ENCODE results near the gene PPTC7. TPM values are rescaled to one million over a fixed set of nuclear protein-coding genes. Genes with fewer than 3 reads are reported as not detected.

The PPTC7 gene
- total RNA-seq, 4 donors from 2014 or later, result 20.8 to 49.1 (median 23.4) TPM

DNA sequence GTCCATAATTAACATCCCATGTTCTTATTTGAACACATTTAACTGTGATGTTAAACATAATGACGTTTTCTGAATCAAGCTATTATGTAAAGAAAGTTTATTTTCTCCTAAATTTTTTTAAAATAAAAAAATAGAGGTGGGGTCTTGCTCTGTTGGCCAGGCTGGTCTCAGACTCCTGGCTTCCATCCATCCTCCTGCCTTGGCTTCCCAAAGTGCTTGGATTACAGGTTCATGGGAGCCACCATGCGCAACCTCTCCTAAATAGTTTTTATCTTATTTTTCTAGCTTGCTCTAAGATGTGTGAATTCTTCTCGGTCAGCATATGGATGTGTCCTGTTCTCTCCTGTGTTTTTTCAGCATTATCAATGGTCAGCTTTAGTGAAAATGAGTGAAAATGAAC is 77.8 kb downstream of the PPTC7 start:
- TF ChIP-seq, protein P1, sequence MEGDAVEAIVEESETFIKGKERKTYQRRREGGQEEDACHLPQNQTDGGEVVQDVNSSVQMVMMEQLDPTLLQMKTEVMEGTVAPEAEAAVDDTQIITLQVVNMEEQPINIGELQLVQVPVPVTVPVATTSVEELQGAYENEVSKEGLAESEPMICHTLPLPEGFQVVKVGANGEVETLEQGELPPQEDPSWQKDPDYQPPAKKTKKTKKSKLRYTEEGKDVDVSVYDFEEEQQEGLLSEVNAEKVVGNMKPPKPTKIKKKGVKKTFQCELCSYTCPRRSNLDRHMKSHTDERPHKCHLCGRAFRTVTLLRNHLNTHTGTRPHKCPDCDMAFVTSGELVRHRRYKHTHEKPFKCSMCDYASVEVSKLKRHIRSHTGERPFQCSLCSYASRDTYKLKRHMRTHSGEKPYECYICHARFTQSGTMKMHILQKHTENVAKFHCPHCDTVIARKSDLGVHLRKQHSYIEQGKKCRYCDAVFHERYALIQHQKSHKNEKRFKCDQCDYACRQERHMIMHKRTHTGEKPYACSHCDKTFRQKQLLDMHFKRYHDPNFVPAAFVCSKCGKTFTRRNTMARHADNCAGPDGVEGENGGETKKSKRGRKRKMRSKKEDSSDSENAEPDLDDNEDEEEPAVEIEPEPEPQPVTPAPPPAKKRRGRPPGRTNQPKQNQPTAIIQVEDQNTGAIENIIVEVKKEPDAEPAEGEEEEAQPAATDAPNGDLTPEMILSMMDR (IDR thresholded peaks at IDR 0.05), result no peak
- DNase-seq (ENCODE audit: low spot score) (no peak), ATAC-seq (ENCODE audit: low FRiP score) (no peak)

DNA sequence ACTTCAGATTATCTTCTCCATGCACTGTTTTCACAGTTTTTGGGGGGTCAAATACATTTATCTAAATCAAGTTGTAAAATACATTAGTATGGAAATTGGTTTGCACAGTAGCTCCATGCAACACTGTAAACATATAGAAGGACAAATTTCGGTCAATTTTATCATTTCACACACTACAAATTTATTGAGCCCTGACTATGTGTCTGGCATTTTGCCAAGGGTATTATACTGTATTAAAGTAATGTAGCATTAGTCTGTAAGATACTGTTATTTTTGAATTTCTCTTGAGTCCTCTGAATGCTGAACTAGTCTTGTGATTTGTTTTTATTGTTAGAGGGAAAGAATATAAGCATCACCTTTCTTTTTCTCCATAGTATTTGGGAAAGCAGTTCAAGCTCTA is 79.7 kb downstream of the PPTC7 start:
- ATAC-seq (ENCODE audit: low FRiP score), result no peak
- TF ChIP-seq, protein P1 (IDR thresholded peaks at IDR 0.05), result no peak
- no peak for DNase-seq (ENCODE audit: low spot score)

DNA sequence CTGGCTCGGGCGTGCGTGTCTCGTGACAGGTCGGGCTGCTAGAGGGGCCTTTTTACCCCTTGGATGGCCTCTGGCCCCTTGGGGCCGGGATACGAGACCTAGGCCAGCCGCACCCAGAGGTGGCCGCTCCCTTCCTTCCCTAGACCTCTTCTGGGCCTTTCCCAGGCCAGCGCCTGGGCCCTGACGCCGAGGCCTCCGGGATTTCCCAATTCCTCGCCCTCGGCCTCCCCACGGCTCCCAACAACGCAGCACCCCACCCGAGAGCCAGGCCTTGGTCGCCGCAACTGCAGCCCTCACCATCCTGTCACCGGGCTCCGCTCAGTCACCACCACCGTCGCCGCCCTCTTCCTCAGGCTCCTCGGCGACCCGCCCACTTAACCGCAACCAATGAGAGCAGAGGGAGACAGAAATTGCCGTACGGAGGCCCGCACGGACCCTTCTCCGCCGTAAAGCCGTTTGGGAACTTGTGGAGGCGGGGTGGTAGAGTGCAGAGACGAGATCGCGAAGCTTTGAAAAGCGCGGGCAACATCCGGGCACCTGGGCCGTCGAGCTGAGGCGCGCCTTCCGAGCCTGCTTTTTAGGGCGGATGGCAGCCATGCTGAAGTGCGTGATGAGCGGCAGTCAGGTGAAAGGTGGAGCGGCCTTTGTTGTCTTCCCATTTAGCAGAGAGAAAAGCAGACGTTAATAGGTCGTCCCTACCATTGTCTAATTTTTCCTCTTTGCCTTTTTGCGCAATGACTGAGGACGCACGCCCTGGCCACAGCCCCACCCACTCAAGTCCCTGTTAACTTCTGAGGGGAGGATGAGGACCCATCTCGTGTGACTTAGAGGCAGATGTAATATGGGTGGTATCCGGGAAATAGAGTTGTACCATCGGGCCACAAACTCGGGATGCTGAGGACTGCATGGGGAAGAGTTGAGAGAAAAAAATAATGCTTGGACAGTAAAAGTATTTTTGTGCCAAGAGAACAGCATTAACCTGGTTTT is 81.1 kb downstream of the PPTC7 start, which contains the start of the genes RAD9B and VPS29:
RAD9B (plus strand) TSS at position 580 of the 987 bp plus-strand sequence; CDS start at position 587, 7 bp downstream.
VPS29 (minus strand) TSS at position 360 of the 987 bp plus-strand sequence; CDS start at position 300, 60 bp downstream.
- TF ChIP-seq, protein P1 (IDR thresholded peaks at IDR 0.05), result no peak
- DNase-seq (ENCODE audit: low spot score), result peak; percentile 95
- peak; percentile 99 for ATAC-seq (ENCODE audit: low FRiP score)

DNA sequence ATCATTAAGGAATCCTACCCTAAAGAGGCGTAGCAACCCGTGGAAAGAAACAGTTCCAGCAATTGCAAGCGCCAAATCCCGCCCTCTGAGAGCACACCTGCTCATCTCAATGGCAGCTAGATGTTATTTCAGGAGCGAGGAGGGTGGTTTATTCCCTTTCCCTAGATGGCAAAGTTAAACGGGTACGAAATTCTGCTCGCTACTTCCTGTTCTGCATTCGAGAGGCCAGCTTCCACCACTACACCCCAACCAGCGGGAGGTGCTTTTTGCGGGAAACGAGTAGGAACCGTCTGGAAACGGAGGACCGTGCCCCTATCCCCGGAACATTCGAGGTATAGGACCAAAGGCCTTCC is 81.7 kb downstream of the PPTC7 start:
- peak; percentile 72 for ATAC-seq (ENCODE audit: low FRiP score)
- no peak for DNase-seq (ENCODE audit: low spot score)
- TF ChIP-seq, protein P1 (IDR thresholded peaks at IDR 0.05), result no peak

DNA sequence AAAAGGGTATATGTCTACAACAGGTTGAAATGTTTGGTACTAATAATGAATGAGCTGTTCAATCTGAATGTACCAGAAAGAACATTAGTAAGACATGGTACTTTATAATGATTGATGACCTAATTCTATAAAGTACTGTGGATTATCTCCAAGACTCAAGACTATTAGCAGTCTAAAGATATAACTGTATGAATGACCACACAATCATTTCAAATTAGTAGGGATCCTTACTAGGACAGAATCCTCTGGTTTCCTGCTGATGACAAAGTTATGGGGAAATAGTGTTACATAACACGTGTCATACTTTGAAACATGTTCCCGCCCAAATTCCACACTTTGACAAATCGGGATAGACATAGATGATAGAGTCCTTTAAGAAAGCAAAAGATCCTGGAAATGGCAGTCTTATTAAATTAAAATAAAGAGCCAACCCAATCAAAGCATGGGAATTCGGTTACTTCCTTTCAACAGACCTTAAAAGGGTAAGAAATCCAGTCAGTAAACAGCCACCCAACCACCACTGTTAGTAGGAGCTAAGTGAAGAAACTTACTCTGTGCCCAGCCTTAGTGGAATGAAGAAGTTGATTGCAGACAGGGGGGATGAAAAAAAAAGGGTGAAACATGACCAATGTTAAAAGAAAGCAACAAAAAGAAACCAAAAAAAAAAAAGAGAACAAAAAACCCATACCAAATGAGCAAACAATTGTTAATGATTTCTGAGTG is 84.0 kb downstream of the PPTC7 start:
- TF ChIP-seq, protein P1 (IDR thresholded peaks at IDR 0.05), result no peak
- no peak for DNase-seq (ENCODE audit: low spot score)
- no peak for ATAC-seq (ENCODE audit: low FRiP score)

Small RNAs within 50 kb of the gene (small RNA-seq; reads per million reads assigned to genes)
- not detected for gene RF00278
- gene RN7SL387P, result not detected

Other genes with a start within 250 kb of the PPTC7 start
- gene ANAPC7, start 179.6 kb downstream of the PPTC7 start, total RNA-seq, result 10 to 100 TPM; 34.6 to 54.8 (median 48.9) TPM
- gene ARPC3, start 133.0 kb downstream of the PPTC7 start, total RNA-seq, result 100 to 1,000 TPM; 389 to 434 (median 424) TPM
- 10 to 100 TPM; 14.7 to 25.3 (median 21.2) TPM for gene GPN3, start 115.1 kb downstream of the PPTC7 start, total RNA-seq
- gene FAM216A, start 114.5 kb downstream of the PPTC7 start, total RNA-seq, result 1 to 10 TPM; 5.0 to 8.0 (median 6.3) TPM
- 10 to 100 TPM; 83.5 to 98.8 (median 86.8) TPM for gene VPS29, start 81.2 kb downstream of the PPTC7 start, total RNA-seq
- under 1 TPM in 2 of 4 donors, not detected in 2; 0.31 to 0.60 TPM for gene RAD9B, start 81.0 kb downstream of the PPTC7 start, total RNA-seq
- 10 to 100 TPM; 22.7 to 30.4 (median 25.6) TPM for gene TCTN1, start 30.8 kb upstream of the PPTC7 start, total RNA-seq
- 10 to 100 TPM; 10.9 to 15.6 (median 12.2) TPM for gene HVCN1, start 105.8 kb upstream of the PPTC7 start, total RNA-seq
- gene PPP1CC, start 159.6 kb upstream of the PPTC7 start, total RNA-seq, result 100 to 1,000 TPM in 2 of 4 donors, 10 to 100 TPM in 2; 87.3 to 127 (median 104) TPM